NCI-H2171 treated with DMSO at 0.1 percent for 48 hours (cell line): ENCODE results near the gene EXOG.

Experiments
- DNase-seq: peaks from one replicate; lab custom pipeline; 2025; lab: John Stamatoyannopoulos, UW

The EXOG gene, protein sequence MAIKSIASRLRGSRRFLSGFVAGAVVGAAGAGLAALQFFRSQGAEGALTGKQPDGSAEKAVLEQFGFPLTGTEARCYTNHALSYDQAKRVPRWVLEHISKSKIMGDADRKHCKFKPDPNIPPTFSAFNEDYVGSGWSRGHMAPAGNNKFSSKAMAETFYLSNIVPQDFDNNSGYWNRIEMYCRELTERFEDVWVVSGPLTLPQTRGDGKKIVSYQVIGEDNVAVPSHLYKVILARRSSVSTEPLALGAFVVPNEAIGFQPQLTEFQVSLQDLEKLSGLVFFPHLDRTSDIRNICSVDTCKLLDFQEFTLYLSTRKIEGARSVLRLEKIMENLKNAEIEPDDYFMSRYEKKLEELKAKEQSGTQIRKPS

GRCh38 chr3:38496131-38496910 lies at the start of gene EXOG:
Gene EXOG (plus strand): TSS chr3:38496340. CDS start chr3:38496368, 28 bp downstream.
- peak; percentile 85 for DNase-seq

DNA sequence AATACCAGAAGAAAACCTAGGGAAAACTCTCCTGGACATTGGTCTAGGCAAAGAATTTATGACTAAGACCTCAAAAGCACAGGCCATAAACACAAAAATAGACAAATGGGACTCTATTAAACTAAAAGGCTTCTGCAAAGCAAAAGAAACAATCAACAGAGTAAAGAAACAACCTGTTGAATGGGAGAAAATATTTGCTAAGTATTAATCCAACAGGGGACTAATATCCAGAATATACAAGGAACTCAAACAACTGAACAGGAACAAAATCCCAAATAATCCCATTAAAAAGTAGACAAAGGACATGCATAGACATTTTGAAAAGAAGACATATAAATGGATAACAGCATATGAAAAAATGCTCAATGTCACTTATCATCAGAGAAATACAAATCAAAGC lies 49.3 kb upstream of the EXOG start:
- DNase-seq, result no peak

GRCh38 chr3:38450853-38451252 lies 45.3 kb upstream of the EXOG start:
- no peak for DNase-seq

GRCh38 chr3:38453075-38453912 lies 42.8 kb upstream of the EXOG start, which contains the start of gene ACVR2B:
Gene ACVR2B (plus strand): TSS chr3:38453890. CDS start chr3:38454323, 433 bp downstream.
- peak; percentile 52 for DNase-seq

DNA sequence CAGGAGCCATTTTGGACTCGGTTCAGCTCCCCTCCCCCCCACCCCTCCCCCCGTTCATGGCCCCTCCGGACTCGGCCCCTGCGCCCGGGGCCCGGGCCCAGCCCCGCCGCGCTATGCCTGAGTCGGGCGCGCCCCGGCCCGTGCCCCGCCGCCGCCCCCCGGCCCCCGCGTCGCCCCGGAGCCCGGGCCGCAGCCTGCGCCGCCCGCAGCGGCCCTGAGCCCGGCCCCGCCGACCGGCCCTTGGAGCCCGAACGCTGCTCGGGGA lies 42.3 kb upstream of the EXOG start:
- DNase-seq, result no peak

GRCh38 chr3:38454178-38454883 lies 41.8 kb upstream of the EXOG start:
- peak; percentile 14 for DNase-seq

DNA sequence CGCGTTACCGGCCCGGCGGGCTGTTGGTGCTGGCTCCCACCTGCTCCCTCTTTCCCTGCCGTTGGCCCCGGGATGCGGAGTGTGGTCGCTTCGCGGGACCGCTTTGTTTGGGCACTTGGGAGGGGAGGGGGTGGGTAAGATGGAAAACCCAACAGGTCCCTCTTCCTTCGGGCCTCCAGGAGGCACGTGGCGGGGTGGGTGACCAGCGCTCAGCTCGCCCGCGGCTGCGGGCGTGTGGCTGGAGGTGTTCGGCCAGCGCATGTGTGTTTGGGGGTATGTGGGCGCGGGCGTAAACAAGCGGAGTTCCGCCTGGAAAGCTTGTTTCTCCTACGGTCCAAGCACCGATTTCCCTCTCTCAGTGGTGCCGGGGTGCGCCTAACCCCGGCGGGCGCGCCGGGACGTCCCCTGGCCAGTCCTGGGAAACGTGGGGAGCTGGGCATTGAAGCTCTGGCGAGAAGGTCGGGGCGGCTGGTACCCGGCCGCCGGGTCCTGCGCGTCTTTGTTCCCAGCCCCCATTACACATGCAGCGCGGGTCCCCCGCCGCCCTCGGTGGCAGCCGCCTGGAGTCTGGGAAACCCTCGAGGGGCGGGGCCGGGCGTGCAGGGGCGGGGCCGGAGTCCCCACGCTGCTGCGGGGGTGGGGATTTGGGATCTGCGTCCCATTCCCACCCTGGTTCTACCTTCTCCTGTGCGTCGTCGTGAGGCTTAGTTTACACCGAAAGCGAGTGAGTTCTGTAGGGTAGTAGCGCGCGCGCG lies 41.1 kb upstream of the EXOG start:
- DNase-seq, result peak; percentile 80

GRCh38 chr3:38455639-38456430 lies 40.3 kb upstream of the EXOG start:
- no peak for DNase-seq

DNA sequence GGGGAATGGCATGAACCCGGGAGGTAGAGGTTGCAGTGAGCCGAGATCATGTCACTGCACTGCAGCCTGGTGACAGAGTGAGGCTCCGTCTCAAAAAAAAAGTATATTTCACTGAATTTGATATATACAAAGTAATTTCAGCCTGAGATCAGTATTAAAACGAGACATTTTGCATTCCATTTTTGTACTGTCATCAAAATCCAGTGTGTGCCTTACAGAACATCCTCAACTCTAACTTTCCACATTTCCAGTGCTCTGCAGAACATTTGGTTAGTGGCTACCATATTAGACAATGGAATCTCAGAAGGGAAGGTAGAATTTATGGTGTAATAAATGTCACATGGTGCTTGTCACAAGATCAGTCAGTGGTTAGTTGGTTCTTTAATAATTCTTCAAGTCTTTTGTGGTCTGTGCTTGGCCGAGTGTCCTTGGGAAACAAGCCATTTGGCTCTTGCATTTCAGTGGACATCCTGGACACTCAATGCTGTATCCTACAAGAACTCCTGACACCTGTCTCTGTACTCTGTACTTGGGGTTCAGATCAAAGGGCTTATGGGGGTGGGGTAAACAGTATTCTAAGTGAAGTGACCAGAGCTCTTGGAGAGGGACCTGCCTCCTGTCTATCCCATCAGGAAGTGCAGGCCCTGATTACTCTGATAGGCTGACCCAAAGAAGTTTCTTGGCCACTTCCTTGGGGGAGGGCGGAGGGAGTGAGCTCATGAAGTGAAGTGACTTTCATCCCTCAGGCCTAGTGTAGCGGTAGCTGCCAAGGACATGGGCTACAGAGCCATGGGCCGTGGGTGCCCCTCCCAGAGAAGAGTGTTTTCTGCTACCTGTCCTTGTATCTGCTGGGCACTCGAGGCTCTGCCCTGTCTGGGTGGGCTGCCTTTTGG lies 38.8 kb upstream of the EXOG start:
- DNase-seq, result no peak

GRCh38 chr3:38458796-38459498 lies 37.2 kb upstream of the EXOG start:
- DNase-seq, result no peak

DNA sequence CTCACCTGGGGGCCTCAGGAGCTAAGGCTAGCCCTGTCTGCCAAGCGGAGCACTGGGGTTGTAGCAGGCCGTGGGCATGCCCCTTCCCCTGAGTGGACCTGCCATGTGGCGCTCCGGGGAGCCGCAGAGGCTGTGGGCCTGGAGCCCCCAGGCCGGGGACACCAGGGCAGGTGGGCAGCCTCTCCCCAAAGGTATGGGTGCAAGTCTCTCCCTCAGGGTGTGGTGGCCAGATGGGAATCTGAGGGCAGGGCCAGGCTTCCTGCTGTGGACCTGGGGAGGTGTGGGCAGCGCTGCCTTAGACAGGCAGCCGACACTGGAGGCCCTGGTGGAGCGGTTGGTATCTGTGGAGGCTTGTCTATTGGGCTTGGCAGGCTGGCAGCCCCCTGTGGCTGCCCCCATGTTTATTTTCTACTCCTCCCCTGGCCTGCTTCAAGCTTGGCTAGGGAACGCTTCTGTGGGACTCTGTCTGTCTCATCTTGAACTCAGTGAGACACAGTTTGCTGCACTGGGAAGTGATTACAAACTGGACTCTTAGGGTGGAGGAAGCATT lies 36.6 kb upstream of the EXOG start:
- DNase-seq, result no peak

GRCh38 chr3:38460377-38461270 lies 35.5 kb upstream of the EXOG start:
- DNase-seq, result no peak

GRCh38 chr3:38465588-38466154 lies 30.5 kb upstream of the EXOG start:
- DNase-seq, result no peak

GRCh38 chr3:38468765-38469164 lies 27.4 kb upstream of the EXOG start:
- no peak for DNase-seq

- no peak for DNase-seq
These were observed 26.3 kb upstream of the EXOG start for GRCh38 chr3:38469852-38470251.

GRCh38 chr3:38471260-38471857 lies 24.8 kb upstream of the EXOG start:
- DNase-seq, result no peak

DNA sequence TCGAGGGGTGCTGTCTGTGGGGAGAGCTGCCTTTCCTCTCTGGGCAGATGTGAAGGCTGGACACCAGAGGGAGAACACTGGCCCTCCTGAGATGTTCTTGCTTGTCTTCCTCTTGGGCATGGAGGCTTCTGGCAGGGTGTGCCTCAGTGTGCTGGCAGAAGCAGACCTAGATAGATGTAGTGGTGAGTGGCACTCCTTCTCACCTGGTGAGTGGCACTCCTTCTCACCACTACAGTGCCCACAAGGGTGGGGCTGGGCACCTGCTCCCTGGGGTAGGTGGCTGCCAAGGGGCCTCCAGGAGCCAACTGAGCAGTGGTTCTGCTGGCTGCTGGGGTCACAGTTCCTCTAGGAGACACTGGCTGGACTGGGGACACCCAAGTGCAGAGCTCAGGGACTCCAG lies 23.8 kb upstream of the EXOG start:
- no peak for DNase-seq
